NCI-H524 (cell line): ENCODE results near the gene PC.

ENCODE experiments used
- DNase-seq, 2 experiments: peaks; one replicate each; lab custom pipeline; 2025; lab: John Stamatoyannopoulos, UW

The PC gene

GRCh38 chr11:66951927-66952337 lies 6.3 kb downstream of the PC start:
- DNase-seq: peak; percentile 96 to 98

GRCh38 chr11:66951135-66951534 lies 7.0 kb downstream of the PC start:
- DNase-seq: no peak

- DNase-seq: no peak
These were observed 8.1 kb downstream of the PC start for GRCh38 chr11:66950112-66950535.

GRCh38 chr11:66938582-66939135 lies 19.5 kb downstream of the PC start:
- DNase-seq: no peak

GRCh38 chr11:66937193-66937733 lies 20.9 kb downstream of the PC start:
- DNase-seq: no peak

GRCh38 chr11:66936311-66936711 lies 21.9 kb downstream of the PC start:
- DNase-seq: no peak

GRCh38 chr11:66934950-66935779 lies 23.0 kb downstream of the PC start:
- DNase-seq: no peak

- no peak for DNase-seq
These were observed 24.7 kb downstream of the PC start for GRCh38 chr11:66933531-66933930.

- no peak for DNase-seq
These were observed 25.6 kb downstream of the PC start for GRCh38 chr11:66932543-66932942.

- no peak for DNase-seq
These were observed 28.4 kb downstream of the PC start for GRCh38 chr11:66929753-66930152.

- no peak for DNase-seq
These were observed 33.9 kb downstream of the PC start for GRCh38 chr11:66924272-66924671.

- DNase-seq: no peak
These were observed 35.6 kb downstream of the PC start for GRCh38 chr11:66922551-66922950.

GRCh38 chr11:66920978-66921784 lies 37.0 kb downstream of the PC start:
- DNase-seq: no peak

GRCh38 chr11:66919923-66920322 lies 38.3 kb downstream of the PC start:
- DNase-seq: no peak

GRCh38 chr11:66918741-66919140 lies 39.4 kb downstream of the PC start:
- DNase-seq: no peak

- no peak for DNase-seq
These were observed 42.3 kb downstream of the PC start for GRCh38 chr11:66915866-66916265.

GRCh38 chr11:66915046-66915832 lies 42.9 kb downstream of the PC start:
- no peak for DNase-seq

- DNase-seq: no peak
These were observed 43.7 kb downstream of the PC start for GRCh38 chr11:66914505-66914904.

GRCh38 chr11:66912911-66913310 lies 45.3 kb downstream of the PC start:
- DNase-seq: no peak

- no peak for DNase-seq
These were observed 45.8 kb downstream of the PC start for GRCh38 chr11:66912361-66912760.

- DNase-seq: no peak
These were observed 47.5 kb downstream of the PC start for GRCh38 chr11:66910669-66911068.

GRCh38 chr11:66910016-66910415 lies 48.2 kb downstream of the PC start:
- DNase-seq: no peak
